K562 (cell line): ENCODE data around the gene GPER1. TPM values are rescaled to one million over a fixed set of nuclear protein-coding genes. Genes with fewer than 3 reads are reported as not detected.
A peak's percentile ranks its signal among the peaks of the same experiment; 100 is the strongest.

Experiments
- ATAC-seq: fragments of 200-7000 bp; cut with Tn5 transposase; 3 replicates; pipeline ENCODE4 v1.9.1; 2020; ENCODE audit warnings: moderate library complexity
- BruUV-seq: library from RNA; stranded (reverse); fragments of 400-500 nt; replicated peaks from 2 replicates; lab custom pipeline; 2021; lab: Mats Ljungman, UMichigan
- CTCF ChIA-PET: fragments of 300-600 bp; formaldehyde crosslinking; extraction: SDS; loops from one replicate; lab custom pipeline; 2021; ENCODE audit warnings: low intra/inter-chr PET ratio; lab: Yijun Ruan, JAX
- POLR2A ChIA-PET: fragments of 300-600, 350-650 bp; sonication (Branson Sonifier 250); formaldehyde crosslinking; extraction: SDS; loops from one replicate; lab custom pipeline; 2021; ENCODE audit warnings: antibody characterized with exemption, inconsistent platforms; lab: Yijun Ruan, JAX
- DNase-seq, 4 experiments: peaks; one replicate each; pipeline versions ENCODE4 v3.0.0 to v3.0.0-alpha.2; 2011 to 2018; ENCODE audit warnings: low spot score in 3 of 4, mixed read lengths in 3 of 4; ENCODE audit errors: extremely low read depth in 1 of 4
- FAIRE-seq: peaks from 2 replicates; lab custom pipeline; 2011; peaks lifted over from hg19 to GRCh38; lab: Jason Lieb, UNC
- H2AFZ ChIP-seq: 2 replicates; pipeline ENCODE4 v1.6.0; 2011; ENCODE audit warnings: low read depth, low read length, control low read depth, inconsistent platforms
- H3K27ac ChIP-seq: fragments of 200-600 bp; 3 replicates; pipeline ENCODE4 v1.8.0; 2011; ENCODE audit warnings: low read depth, mild to moderate bottlenecking, control low read depth, inconsistent platforms, low read length, moderate library complexity, mixed read lengths; ENCODE audit errors: extremely low read depth
- H3K27me3 ChIP-seq, 2 experiments: fragments of 300-600 bp in 1 of 2; 2 replicates in 1 of 2; 3 replicates in 1 of 2; pipeline versions ENCODE4 v1.6.0 to v1.8.0; 2011; ENCODE audit warnings: inconsistent platforms in 2 of 2, low read length in 2 of 2, mild to moderate bottlenecking in 1 of 2, mixed read lengths in 1 of 2, moderate library complexity in 1 of 2; ENCODE audit not compliant: control insufficient read depth in 2 of 2, insufficient read depth in 2 of 2
- H3K36me3 ChIP-seq: fragments of 300-600 bp; 3 replicates; pipeline ENCODE4 v1.8.0; 2011; ENCODE audit warnings: mild to moderate bottlenecking, low read length, inconsistent platforms; ENCODE audit not compliant: control insufficient read depth, insufficient read depth
- H3K4me1 ChIP-seq, 2 experiments: fragments of 200-600 bp in 1 of 2; replicated peaks in 1 of 2; 2 replicates in 1 of 2; 3 replicates in 1 of 2; pipeline versions ENCODE4 v1.5.1 to v1.8.0; 2011; ENCODE audit warnings: inconsistent platforms in 2 of 2, low read length in 2 of 2, mild to moderate bottlenecking in 1 of 2, mixed read lengths in 1 of 2, moderate library complexity in 1 of 2; ENCODE audit not compliant: control insufficient read depth in 2 of 2, insufficient read depth in 2 of 2
- H3K4me2 ChIP-seq: 2 replicates; pipeline ENCODE4 v1.6.1; 2011; ENCODE audit warnings: low read length, control low read depth, inconsistent platforms, mixed read lengths; ENCODE audit not compliant: insufficient read depth
- H3K4me3 ChIP-seq: fragments of 200-600 bp; sonication (generic), shearing (Covaris generic); 2 replicates; pipeline ENCODE4 v1.5.1; 2016; ENCODE audit warnings: control low read depth, inconsistent platforms
- H3K79me2 ChIP-seq: fragments of 200-600 bp; 3 replicates; pipeline ENCODE4 v1.8.0; 2011; ENCODE audit warnings: low read length, inconsistent platforms; ENCODE audit not compliant: control insufficient read depth, insufficient read depth
- H3K9ac ChIP-seq, 2 experiments: 2 replicates each; pipeline versions ENCODE4 v1.6.0 to v1.6.1; 2011; ENCODE audit warnings: low read depth in 2 of 2, low read length in 2 of 2, control low read depth in 1 of 2, inconsistent platforms in 1 of 2, mild to moderate bottlenecking in 1 of 2, mixed read lengths in 1 of 2; ENCODE audit not compliant: insufficient read depth in 1 of 2
- H3K9me1 ChIP-seq: one replicate; pipeline ENCODE4 v1.6.0; 2011; ENCODE audit warnings: inconsistent platforms, mild to moderate bottlenecking, low read length, moderate library complexity; ENCODE audit not compliant: control insufficient read depth, insufficient read depth
- H3K9me3 ChIP-seq: replicated peaks from 2 replicates; pipeline ENCODE4 v1.5.1; 2011; ENCODE audit warnings: low read depth, low read length, inconsistent platforms; ENCODE audit not compliant: control insufficient read depth, insufficient read depth
- H4K20me1 ChIP-seq: replicated peaks from 2 replicates; pipeline ENCODE4 v1.6.1; 2011; ENCODE audit warnings: low read length, inconsistent platforms, mixed read lengths; ENCODE audit not compliant: control insufficient read depth, insufficient read depth
- BRD4 ChIP-seq: fragments of 200-600 bp; sonication (generic); IDR thresholded peaks from 2 replicates; pipeline ENCODE4 v1.6.1; 2017; ENCODE audit warnings: inconsistent platforms
- DNMT1 ChIP-seq: fragments of 450-650 bp; IDR thresholded peaks from 2 replicates; pipeline ENCODE4 v1.6.1; 2016; ENCODE audit warnings: antibody characterized with exemption, mild to moderate bottlenecking
- E2F5 ChIP-seq: sonication (generic); formaldehyde crosslinking; IDR thresholded peaks from 2 replicates; pipeline ENCODE4 v1.8.0; 2022; ENCODE audit warnings: mild to moderate bottlenecking, missing genetic modification reagents
- GATA2 ChIP-seq: sonication (generic); formaldehyde crosslinking; IDR thresholded peaks from 2 replicates; pipeline ENCODE4 v1.4.0; 2020; ENCODE audit warnings: mild to moderate bottlenecking, missing genetic modification reagents
- TAF9B ChIP-seq: fragments of 450-650 bp; IDR thresholded peaks from 2 replicates; pipeline ENCODE4 v1.6.1; 2018; ENCODE audit warnings: mild to moderate bottlenecking; ENCODE audit not compliant: partially characterized antibody
- TEAD4 ChIP-seq, 2 experiments: sonication (generic) in 1 of 2; formaldehyde crosslinking in 1 of 2; IDR thresholded peaks; 2 replicates each; pipeline versions ENCODE4 v1.6.1 to v1.8.0; 2012 to 2022; ENCODE audit warnings: borderline replicate concordance in 1 of 2, inconsistent platforms in 1 of 2, low read length in 1 of 2, mild to moderate bottlenecking in 1 of 2, missing genetic modification reagents in 1 of 2
- TFAP4 ChIP-seq: sonication (generic); formaldehyde crosslinking; IDR thresholded peaks from 2 replicates; pipeline ENCODE4 v1.8.0; 2022; ENCODE audit warnings: missing genetic modification reagents, mild to moderate bottlenecking, moderate library complexity, borderline replicate concordance
- TGIF2 ChIP-seq: sonication (generic); formaldehyde crosslinking; IDR thresholded peaks from 2 replicates; pipeline ENCODE4 v1.8.1; 2022; ENCODE audit warnings: mild to moderate bottlenecking, missing genetic modification reagents, moderate library complexity
- ZNF384 ChIP-seq: IDR thresholded peaks from 2 replicates; pipeline ENCODE4 v1.6.1; 2012; ENCODE audit warnings: low read depth, low read length, improper control_type of control experiment
- WGBS: fragments of 100-300 bp; shearing (Covaris generic); methylation state at CpG from one replicate; pipeline ENCODE4 v1.1.6; 2016; ENCODE audit warnings: low coverage, mixed read lengths; ENCODE audit not compliant: insufficient coverage; ENCODE audit errors: missing lambda C conversion rate; 5-methylcytosine and 5-hydroxymethylcytosine counted together
- in situ Hi-C: fragments of 300-500 bp; cut with MboI; formaldehyde crosslinking; loops from 4 replicates; pipeline ENCODE4 v1.15.0; 2018; ENCODE audit warnings: inconsistent platforms, mixed read lengths
- intact Hi-C: fragments of 100-400 bp; cut with micrococcal nuclease; formaldehyde crosslinking; loops from 2 replicates; pipeline ENCODE4 v1.14.2; 2022
- polyA plus RNA-seq, 8 experiments: library from polyadenylated mRNA; depleted of rRNA in 4 of 8; stranded (reverse) in 5 of 8; unstranded in 3 of 8; fragments of >200 nt; fragmentation: Nextera tagmentation in 2 of 8; fragmentation: Illumina TruSeq in 1 of 8; extraction: Ambion mirVana in 2 of 8; extraction: Trizol in 1 of 8; gene quantifications; 2 replicates each; pipeline versions ENCODE4 v1.2.1 to v1.2.3, GENCODE V29; 2011 to 2014; ENCODE audit warnings: inconsistent platforms in 1 of 8, missing spikeins in 1 of 8
- total RNA-seq, 7 experiments: library from RNA; depleted of rRNA in 6 of 7; stranded (reverse); fragments of >200 nt in 6 of 7; fragmentation: Illumina TruSeq in 2 of 7; extraction: Trizol in 2 of 7; gene quantifications; 2 replicates each; pipeline versions ENCODE4 v1.2.1 to v1.2.3, GENCODE V29; 2011 to 2021; ENCODE audit warnings: low replicate concordance in 1 of 7
- TF ChIP-seq, protein P1 (sequence below): IDR thresholded peaks from 2 replicates; pipeline ENCODE4 v1.6.1; 2012; ENCODE audit warnings: low read depth, low read length, improper control_type of control experiment, borderline replicate concordance

The GPER1 gene
- total and polyA plus RNA-seq, 9 of the 15 experiments (the other 6 are each of a cell fraction or from before 2014, with no cell fraction given): 0.04 to 0.09 (median 0.08) TPM; not detected in 6

DNA sequence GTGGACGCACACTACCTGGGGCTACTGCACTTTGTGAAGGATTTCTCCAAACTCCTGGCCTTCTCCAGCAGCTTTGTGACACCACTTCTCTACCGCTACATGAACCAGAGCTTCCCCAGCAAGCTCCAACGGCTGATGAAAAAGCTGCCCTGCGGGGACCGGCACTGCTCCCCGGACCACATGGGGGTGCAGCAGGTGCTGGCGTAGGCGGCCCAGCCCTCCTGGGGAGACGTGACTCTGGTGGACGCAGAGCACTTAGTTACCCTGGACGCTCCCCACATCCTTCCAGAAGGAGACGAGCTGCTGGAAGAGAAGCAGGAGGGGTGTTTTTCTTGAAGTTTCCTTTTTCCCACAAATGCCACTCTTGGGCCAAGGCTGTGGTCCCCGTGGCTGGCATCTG lies 29.6 kb upstream of the GPER1 start:
- WGBS: 93% methylated on average over 13 of the region's 13 CpGs

GRCh38 chr7:1058821-1059199 lies 29.1 kb upstream of the GPER1 start:
- in situ Hi-C loops: no loop called here
- DNase-seq (peak in 2 of 4 experiments; percentile 38 to 48), FAIRE-seq (peak; percentile 54), ATAC-seq (no peak)
- 46% methylated on average over 10 of the region's 10 CpGs for WGBS
- H3K4me2 ChIP-seq: no peak overlapping the region
- ChIA-PET POLR2A (interaction anchor here (0.6 to 1.5 kb wide), 7 partner anchors 11 to 32 kb away, joined by 3 to 6 read pairs (median 3); no protein-coding TSS in a partner anchor), CTCF (interaction anchor here (0.9 kb wide), 1 partner anchor 65 kb away, joined by 3 read pairs; no protein-coding TSS in a partner anchor)
- H3K4me3 ChIP-seq: no peak overlapping the region
- BruUV-seq: no TSS peak
- no peaks in the 10 kb centered on the region for H3K27me3 ChIP-seq
- H3K9ac ChIP-seq: no peak overlapping the region
- no peak overlapping the region for H2AFZ ChIP-seq
- 0 out of 2 replicates have a peak, but pooled peaks cover 3% of the 10 kb centered on the region for H4K20me1 ChIP-seq
- peak overlapping the region; percentile 16; the same call in 1 of the 3 replicates for H3K27ac ChIP-seq
- intact Hi-C loops: no loop called here
- peaks cover 36 to 82% of the 10 kb centered on the region in 2 experiments for H3K4me1 ChIP-seq
- peaks cover 10% of the 10 kb centered on the region; the same call in 1 of the 3 replicates for H3K79me2 ChIP-seq
- H3K9me1 ChIP-seq: peaks cover 3% of the 10 kb centered on the region
- H3K9me3 ChIP-seq: no peaks in the 10 kb centered on the region
- peaks cover 6% of the 10 kb centered on the region; the same call in 1 of the 3 replicates for H3K36me3 ChIP-seq
- TF ChIP-seq DNMT1: no peak
- no peak for TF ChIP-seq TAF9B
- TF ChIP-seq TFAP4 (CRISPR knock-in tag): peak; percentile 29; the same call in 1 of the 2 replicates
- 0 out of 2 replicates have a peak, but pooled peaks have one; percentile 40 for TF ChIP-seq GATA2
- TF ChIP-seq, protein P1, sequence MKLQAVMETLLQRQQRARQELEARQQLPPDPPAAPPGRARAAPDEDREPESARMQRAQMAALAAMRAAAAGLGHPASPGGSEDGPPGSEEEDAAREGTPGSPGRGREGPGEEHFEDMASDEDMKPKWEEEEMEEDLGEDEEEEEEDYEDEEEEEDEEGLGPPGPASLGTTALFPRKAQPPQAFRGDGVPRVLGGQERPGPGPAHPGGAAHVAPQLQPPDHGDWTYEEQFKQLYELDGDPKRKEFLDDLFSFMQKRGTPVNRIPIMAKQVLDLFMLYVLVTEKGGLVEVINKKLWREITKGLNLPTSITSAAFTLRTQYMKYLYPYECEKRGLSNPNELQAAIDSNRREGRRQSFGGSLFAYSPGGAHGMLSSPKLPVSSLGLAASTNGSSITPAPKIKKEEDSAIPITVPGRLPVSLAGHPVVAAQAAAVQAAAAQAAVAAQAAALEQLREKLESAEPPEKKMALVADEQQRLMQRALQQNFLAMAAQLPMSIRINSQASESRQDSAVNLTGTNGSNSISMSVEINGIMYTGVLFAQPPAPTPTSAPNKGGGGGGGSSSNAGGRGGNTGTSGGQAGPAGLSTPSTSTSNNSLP: no peak
- TF ChIP-seq ZNF384: 0 out of 2 replicates have a peak, but pooled peaks have one; percentile 20
- TF ChIP-seq BRD4: no peak
- no peak for TF ChIP-seq TEAD4 (IDR thresholded peaks at IDR 0.05; ENCODE audit: low read length)
- TF ChIP-seq TEAD4 (CRISPR knock-in tag; IDR thresholded peaks at IDR 0.05; ENCODE audit: borderline replicate concordance): no peak

More for the DNA sequence above, 29.6 kb upstream of the GPER1 start:
- Histone ChIP-seq H3K4me2 (no peak overlapping the region), H3K27ac (no peak overlapping the region), H3K9me1 (peaks cover 3% of the 10 kb centered on the region), H3K4me1 (peaks cover 36 to 83% of the 10 kb centered on the region in 2 experiments), H3K9ac (no peak overlapping the region), H3K36me3 (peaks cover 6% of the 10 kb centered on the region; the same call in 1 of the 3 replicates), H4K20me1 (0 out of 2 replicates have a peak, but pooled peaks cover 3% of the 10 kb centered on the region), H3K27me3 (no peaks in the 10 kb centered on the region), H2AFZ (no peak overlapping the region), H3K4me3 (no peak overlapping the region), H3K79me2 (peaks cover 10% of the 10 kb centered on the region; the same call in 1 of the 3 replicates), H3K9me3 (no peaks in the 10 kb centered on the region)
- intact Hi-C loops (no loop called here), in situ Hi-C loops (no loop called here)
- ATAC-seq: no peak
- TF ChIP-seq TGIF2 (CRISPR knock-in tag): no peak
- no peak for TF ChIP-seq E2F5 (CRISPR knock-in tag)
- BruUV-seq: no TSS peak
- no peak for DNase-seq
- FAIRE-seq: no peak
- ChIA-PET CTCF (interaction anchor here (0.9 kb wide), 1 partner anchor 65 kb away, joined by 3 read pairs; no protein-coding TSS in a partner anchor), POLR2A (interaction anchor here (0.8 to 1.5 kb wide), 4 partner anchors 13 to 32 kb away, joined by 3 to 6 read pairs (median 4); no protein-coding TSS in a partner anchor)
